Limb (tissue), 2 donors: ENCODE data around the gene IMP3.

Experiments used
- DNase-seq, 2 donors: peaks; one replicate each; pipeline ENCODE4 v3.0.0-alpha.2; 2016; ENCODE audit errors: extremely low spot score in 2 of 2

Gene IMP3

GRCh38 chr15:75622505-75622904, 17.5 kb downstream of the IMP3 start:
- no peak for DNase-seq

GRCh38 chr15:75620841-75621391, 19.1 kb downstream of the IMP3 start:
- DNase-seq, result peak; percentile 68 to 87

GRCh38 chr15:75620058-75620820, 19.8 kb downstream of the IMP3 start:
- DNase-seq, result peak; percentile 36 to 61

GRCh38 chr15:75616766-75617165, 23.3 kb downstream of the IMP3 start:
- DNase-seq, result no peak

- no peak for DNase-seq
Observed at GRCh38 chr15:75606711-75607699, 33.0 kb downstream of the IMP3 start.

GRCh38 chr15:75606026-75606425, 34.0 kb downstream of the IMP3 start:
- DNase-seq, result no peak

GRCh38 chr15:75599401-75599800, 40.6 kb downstream of the IMP3 start:
- DNase-seq, result no peak

- DNase-seq, result no peak
Observed at GRCh38 chr15:75598361-75598760, 41.7 kb downstream of the IMP3 start.

- DNase-seq, result no peak
Observed at GRCh38 chr15:75597667-75598341, 42.2 kb downstream of the IMP3 start.

GRCh38 chr15:75596703-75597345, 43.2 kb downstream of the IMP3 start:
- no peak for DNase-seq

GRCh38 chr15:75594276-75594675, 45.7 kb downstream of the IMP3 start:
- DNase-seq, result no peak

GRCh38 chr15:75591655-75592364, 48.2 kb downstream of the IMP3 start:
- no peak for DNase-seq

GRCh38 chr15:75590239-75590638, 49.8 kb downstream of the IMP3 start:
- DNase-seq, result no peak
